Esophagus squamous epithelium (tissue), 5 donors: ENCODE results near the gene RNF212. TPM values are rescaled to one million over a fixed set of nuclear protein-coding genes. Genes with fewer than 3 reads are reported as not detected.
A peak's percentile ranks its signal among the peaks of the same experiment; 100 is the strongest.

Experiments used
- DNase-seq: peaks from one replicate; lab custom pipeline; 2025; lab: John Stamatoyannopoulos, UW
- H3K27ac ChIP-seq, 4 donors: fragments of 200-600 bp; sonication (generic); one replicate each; pipeline ENCODE4 v1.5.1; 2016 to 2019; ENCODE audit warnings: mild to moderate bottlenecking in 1 of 4
- H3K27me3 ChIP-seq, 4 donors: fragments of 200-600 bp; sonication (generic); 1 replicate in 3 of 4; 2 replicates in 1 of 4; pipeline versions ENCODE4 v1.5.1 to v1.6.0; 2017 to 2021; ENCODE audit warnings: antibody characterized with exemption in 1 of 4
- H3K36me3 ChIP-seq, 3 donors: fragments of 200-600 bp; sonication (generic); one replicate each; pipeline ENCODE4 v1.5.1; 2016 to 2019
- H3K4me1 ChIP-seq, 3 donors: fragments of 200-600 bp; sonication (generic); one replicate each; pipeline ENCODE4 v1.5.1; 2017 to 2019
- H3K4me3 ChIP-seq, 4 donors: fragments of 200-600 bp; sonication (generic); 1 replicate in 3 of 4; 2 replicates in 1 of 4; pipeline ENCODE4 v1.5.1; 2016 to 2019; ENCODE audit warnings: mild to moderate bottlenecking in 2 of 4, moderate library complexity in 1 of 4
- H3K9me3 ChIP-seq, 3 donors: fragments of 200-600 bp; sonication (generic); one replicate each; pipeline ENCODE4 v1.5.1; 2016 to 2019
- CTCF ChIP-seq, 6 experiments: fragments of 450-650 bp in 4 of 6; fragments of 200-600 bp in 2 of 6; sonication (generic) in 2 of 6; IDR thresholded peaks; one replicate each; pipeline ENCODE4 v1.5.1; 2016 to 2019; ENCODE audit warnings: antibody characterized with exemption in 6 of 6, mild to moderate bottlenecking in 4 of 6, moderate library complexity in 4 of 6
- POLR2A ChIP-seq, 4 donors: fragments of 450-650 bp; IDR thresholded peaks; one replicate each; pipeline ENCODE4 v1.6.1; 2017; ENCODE audit warnings: antibody characterized with exemption in 4 of 4, mild to moderate bottlenecking in 4 of 4, moderate library complexity in 3 of 4
- WGBS, 2 donors: methylation state at CpG; one replicate each; pipeline ENCODE4 v1.1.5; 2018; 5-methylcytosine and 5-hydroxymethylcytosine counted together
- intact Hi-C: fragments of 100-400 bp; cut with DNase I; formaldehyde crosslinking; loops from one replicate; pipeline ENCODE4 v1.15.0; 2022
- total RNA-seq, 4 donors: library from RNA; depleted of rRNA; stranded (reverse); fragments of >200 nt; gene quantifications; one replicate each; pipeline ENCODE4 v1.1.0, GENCODE V29; 2016
- donor health status: DM: yes; HTN: yes; CAD: no.

RNF212 gene
- total RNA-seq, 4 donors from 2014 or later, result 0.53 to 6.3 (median 1.9) TPM

DNA sequence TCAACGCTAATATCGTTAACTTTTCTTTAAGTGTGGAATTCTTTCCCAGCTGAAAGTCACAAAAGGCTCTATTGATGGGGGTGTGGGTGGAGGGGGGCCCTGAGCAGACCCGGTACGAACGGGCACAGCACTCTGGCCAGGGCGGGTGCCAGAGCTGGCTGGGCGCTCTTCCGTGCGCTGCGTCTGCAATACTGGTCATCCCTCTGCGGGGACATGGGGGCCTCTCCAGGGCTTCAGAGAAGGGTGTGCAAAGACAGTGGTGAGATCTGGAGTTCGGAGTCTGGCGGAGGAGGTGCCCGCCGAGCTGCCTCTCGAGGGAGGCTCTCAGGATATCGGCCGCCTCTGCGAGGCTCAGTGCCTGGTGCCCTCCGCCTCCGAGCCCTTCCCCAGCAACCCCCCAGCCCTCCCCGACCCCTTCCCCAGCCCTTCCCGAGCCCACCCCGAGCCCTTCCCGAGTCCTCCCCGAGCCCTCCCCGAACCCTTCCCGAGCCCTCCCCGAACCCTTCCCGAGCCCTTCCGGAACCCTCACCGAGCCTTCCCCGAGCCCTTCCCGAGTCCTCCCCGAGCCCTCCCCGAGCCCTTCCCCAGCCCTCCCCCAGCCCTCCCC is 67.7 kb downstream of the RNF212 start:
- DNase-seq, result no peak
- no peak overlapping the region for H3K4me3 ChIP-seq
- no peaks in the 10 kb centered on the region for H3K36me3 ChIP-seq
- intact Hi-C loops, result no loop called here
- no peak overlapping the region for H3K27ac ChIP-seq
- H3K27me3 ChIP-seq, result peaks cover 0 to 69% (median 0%) of the 10 kb centered on the region in 4 donors
- H3K4me1 ChIP-seq, result peaks cover 29 to 67% (median 40%) of the 10 kb centered on the region in 3 donors
- no peaks in the 10 kb centered on the region for H3K9me3 ChIP-seq
- no peak for TF ChIP-seq POLR2A (IDR thresholded peaks at IDR 0.05)
- no peak for TF ChIP-seq CTCF (IDR thresholded peaks at IDR 0.05)
- 63 to 80% methylated on average over 7 to 8 of the region's 36 CpGs for WGBS, 2 donors

GRCh38 chr4:1045193-1045594 is 68.2 kb downstream of the RNF212 start:
- Histone ChIP-seq H3K4me1 (peaks cover 30 to 72% (median 40%) of the 10 kb centered on the region in 3 donors), H3K36me3 (no peaks in the 10 kb centered on the region)

DNA sequence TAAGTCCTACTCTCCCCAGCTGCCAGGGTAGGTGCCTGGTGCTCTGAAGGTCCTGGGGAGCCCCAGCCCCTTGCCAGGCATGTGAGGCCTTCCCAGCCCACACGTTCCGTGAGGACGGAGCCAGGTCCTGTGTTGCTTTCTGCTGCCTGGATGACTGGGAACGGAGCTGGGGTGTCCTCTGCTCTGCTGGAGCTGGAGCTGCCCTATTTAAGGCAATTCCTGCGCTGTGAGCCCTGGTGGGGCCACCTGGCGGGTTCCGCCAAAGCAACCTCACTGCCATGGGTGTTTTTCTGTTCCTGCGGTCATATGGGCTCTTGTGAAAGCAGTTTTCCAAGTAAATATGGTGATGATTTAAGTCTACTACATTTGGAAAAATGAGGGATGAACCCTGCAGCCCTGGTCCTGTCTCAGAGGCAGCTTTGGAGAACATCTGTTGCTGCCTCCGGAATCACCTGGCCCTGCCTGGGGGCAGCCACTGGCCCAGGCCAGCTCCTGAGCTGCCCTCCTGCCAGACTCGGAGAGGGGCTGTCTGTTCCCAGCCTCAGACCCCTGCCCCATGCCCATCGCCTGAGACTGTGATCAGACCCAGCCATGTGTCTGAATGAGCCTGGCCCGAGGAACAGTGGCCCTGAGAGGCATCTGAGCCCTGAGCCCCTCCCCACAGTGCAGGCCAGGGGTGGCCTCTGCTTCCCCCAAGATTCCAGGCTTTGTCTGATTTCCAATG is 68.7 kb downstream of the RNF212 start:
- intact Hi-C loops, result no loop called here
- DNase-seq, result no peak
- H3K27ac ChIP-seq, result peak overlapping the region in 2 of 4 donors; percentile 63 to 83
- TF ChIP-seq POLR2A (IDR thresholded peaks at IDR 0.05), result no peak
- TF ChIP-seq CTCF (IDR thresholded peaks at IDR 0.05), result no peak
- WGBS, 2 donors, result 50 to 100% methylated on average over 2 to 4 of the region's 12 CpGs
- H3K4me3 ChIP-seq, result no peak overlapping the region
- no peaks in the 10 kb centered on the region for H3K36me3 ChIP-seq
- H3K4me1 ChIP-seq, result peaks cover 35 to 77% (median 45%) of the 10 kb centered on the region in 3 donors
- H3K27me3 ChIP-seq, result peaks cover 0 to 64% (median 0%) of the 10 kb centered on the region in 4 donors
- no peaks in the 10 kb centered on the region for H3K9me3 ChIP-seq

More at GRCh38 chr4:1045193-1045594, 68.2 kb downstream of the RNF212 start:
- WGBS, 2 donors, result no CpG with 5 or more reads among the region's 14 CpGs
- H3K27me3 ChIP-seq, result peaks cover 0 to 66% (median 0%) of the 10 kb centered on the region in 4 donors
- no peak overlapping the region for H3K4me3 ChIP-seq
- no peak overlapping the region for H3K27ac ChIP-seq
- intact Hi-C loops, result no loop called here
- DNase-seq, result no peak
- no peak for TF ChIP-seq CTCF (IDR thresholded peaks at IDR 0.05)
- TF ChIP-seq POLR2A (IDR thresholded peaks at IDR 0.05), result no peak
- H3K9me3 ChIP-seq, result no peaks in the 10 kb centered on the region

GRCh38 chr4:1043651-1044468 is 69.5 kb downstream of the RNF212 start:
- Histone ChIP-seq H3K4me3 (peak overlapping the region in 1 of 4 donors; percentile 48), H3K27ac (peak overlapping the region in 3 of 4 donors; percentile 34 to 83 (median 63)), H3K27me3 (peaks cover 0 to 58% (median 0%) of the 10 kb centered on the region in 4 donors), H3K9me3 (no peaks in the 10 kb centered on the region), H3K36me3 (no peaks in the 10 kb centered on the region), H3K4me1 (peaks cover 40 to 85% (median 47%) of the 10 kb centered on the region in 3 donors)
- 58 to 73% methylated on average over 12 to 16 of the region's 36 CpGs for WGBS, 2 donors
- no peak for DNase-seq
- intact Hi-C loops, result no loop called here
- TF ChIP-seq POLR2A (IDR thresholded peaks at IDR 0.05), result no peak
- TF ChIP-seq CTCF (IDR thresholded peaks at IDR 0.05), result no peak
